ELF-1 (cell line): ENCODE data around the gene DDX54.
A peak's percentile ranks its signal among the peaks of the same experiment; 100 is the strongest.
"Not testable (repeated sequence)": the region's sequence is repeated elsewhere in the genome, so short reads cannot be mapped to it uniquely, and the experiment has no call there.

ENCODE experiments used
- DNase-seq: peaks from one replicate; pipeline ENCODE4 v3.0.0-alpha.2; 2016; ENCODE audit warnings: low read depth, low spot score

The DDX54 gene

GRCh38 chr12:113221181-113221996 lies 36.1 kb upstream of the DDX54 start, which contains the start of gene TPCN1:
Gene TPCN1 (plus strand): TSS chr12:113221464. CDS start chr12:113226853, 5,389 bp downstream.
- peak; percentile 100 for DNase-seq

DNA sequence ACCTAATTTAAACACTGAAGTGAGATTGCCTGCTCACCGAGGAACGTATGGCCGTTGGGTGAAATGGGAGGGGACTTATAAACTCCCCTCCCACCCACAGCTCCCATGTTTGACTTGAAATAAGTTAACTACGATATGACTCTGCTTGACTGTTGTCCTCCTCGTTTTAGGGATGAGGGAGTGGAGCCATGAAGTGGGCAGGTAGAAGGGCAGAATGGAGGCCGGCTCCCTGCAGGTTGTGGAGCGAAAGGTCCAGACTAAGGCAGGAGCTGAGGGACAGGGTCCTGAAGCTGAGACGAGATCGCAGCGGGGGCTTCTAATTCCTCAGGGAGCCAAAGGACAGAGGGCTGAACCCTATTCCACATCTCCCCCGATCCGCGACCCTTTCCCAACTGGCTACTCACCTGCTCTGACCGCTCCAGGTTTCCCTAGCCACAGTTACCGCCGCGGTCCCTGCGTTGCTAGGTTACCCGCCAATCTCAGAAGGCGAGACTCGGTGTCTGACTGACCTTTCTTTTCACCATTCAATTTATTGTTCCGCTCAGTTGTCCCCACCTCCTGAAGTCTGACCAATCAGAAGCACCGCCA lies 35.4 kb upstream of the DDX54 start:
- no peak for DNase-seq

DNA sequence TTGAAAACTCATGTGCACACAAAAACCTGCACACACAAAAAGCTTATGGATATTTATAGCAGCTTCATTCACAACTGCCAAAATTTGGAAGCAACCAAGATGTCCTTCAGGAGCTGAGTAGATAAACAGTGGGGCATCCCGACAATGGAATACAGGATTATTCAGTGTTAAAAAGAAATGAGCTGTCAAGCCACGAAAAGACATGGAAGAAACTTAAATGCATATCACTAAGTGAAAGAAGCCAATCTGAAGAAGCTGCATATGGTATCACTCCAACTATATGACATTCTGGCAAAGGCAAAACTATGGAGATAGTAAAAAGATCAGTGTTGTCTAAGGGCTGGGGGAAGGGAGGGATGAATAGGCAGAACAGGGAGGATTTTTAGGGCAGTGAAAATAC lies 30.7 kb upstream of the DDX54 start:
- DNase-seq = no peak

DNA sequence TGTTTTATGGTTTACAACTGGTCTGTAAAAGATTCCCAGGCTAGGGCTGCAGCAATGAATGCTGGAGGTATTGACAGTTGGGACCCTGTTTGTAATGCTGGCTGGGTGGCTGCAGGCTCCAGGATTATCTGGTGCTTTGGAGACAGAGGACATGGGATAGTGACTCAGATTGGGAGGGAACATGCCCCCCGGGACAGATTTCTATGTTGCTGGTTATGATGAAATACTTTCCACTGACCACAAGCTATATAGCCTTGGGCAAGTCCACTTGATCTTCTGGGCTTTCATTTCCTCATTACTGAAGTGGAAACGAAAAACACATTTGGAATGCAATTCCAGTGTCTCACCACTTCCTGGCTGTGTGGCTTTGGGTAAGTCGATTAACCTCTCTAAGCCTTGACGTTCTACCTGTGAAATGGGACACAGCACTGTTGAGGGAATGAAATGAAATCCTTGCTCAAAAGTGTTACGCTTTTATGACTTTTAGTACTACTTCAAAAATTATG lies 29.7 kb upstream of the DDX54 start:
- DNase-seq = peak; percentile 59

GRCh38 chr12:113211160-113211559 lies 25.9 kb upstream of the DDX54 start:
- DNase-seq = no peak

DNA sequence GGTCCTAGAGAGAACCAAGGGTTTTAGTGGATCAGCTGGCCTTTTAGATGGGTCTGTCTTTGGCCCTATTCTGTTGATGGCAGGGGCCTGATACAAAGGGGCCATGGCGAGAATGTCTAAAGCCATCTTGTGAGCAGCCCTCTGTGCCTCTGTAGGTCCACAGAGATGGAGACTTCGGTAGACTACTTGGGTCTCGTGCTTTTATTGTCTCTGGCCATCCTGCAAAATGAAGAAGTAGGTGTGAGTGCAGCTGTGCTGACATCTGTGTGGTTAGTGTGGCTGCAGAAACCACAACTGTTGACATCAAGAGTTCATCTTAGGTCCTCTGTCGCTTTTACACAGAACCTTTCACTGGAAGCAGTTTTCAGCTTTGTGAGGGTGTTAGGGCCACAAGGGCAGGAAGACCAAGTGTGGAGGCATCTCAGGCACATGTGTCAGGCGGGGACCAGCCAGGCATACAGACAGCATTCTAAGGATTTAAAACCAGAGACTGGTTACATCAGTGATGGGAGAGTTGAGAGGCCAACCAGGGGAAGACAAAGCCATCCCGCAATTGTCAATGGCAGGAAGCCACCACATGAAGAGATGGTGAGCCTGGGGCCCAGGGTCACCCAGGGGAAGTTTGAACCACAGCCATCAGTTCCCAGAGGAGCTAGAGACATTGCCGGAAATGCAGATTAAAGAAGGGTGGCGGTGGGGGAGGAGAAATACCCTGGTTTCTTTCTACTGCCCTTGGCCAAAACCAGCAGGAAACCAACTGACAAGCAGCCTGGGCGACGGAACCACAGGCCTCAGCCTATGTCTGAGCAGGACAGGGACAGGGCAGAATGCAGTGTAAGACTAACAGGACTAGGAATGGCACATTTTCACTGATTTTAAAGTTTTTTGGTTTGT lies 23.0 kb upstream of the DDX54 start:
- DNase-seq = peak; percentile 69

DNA sequence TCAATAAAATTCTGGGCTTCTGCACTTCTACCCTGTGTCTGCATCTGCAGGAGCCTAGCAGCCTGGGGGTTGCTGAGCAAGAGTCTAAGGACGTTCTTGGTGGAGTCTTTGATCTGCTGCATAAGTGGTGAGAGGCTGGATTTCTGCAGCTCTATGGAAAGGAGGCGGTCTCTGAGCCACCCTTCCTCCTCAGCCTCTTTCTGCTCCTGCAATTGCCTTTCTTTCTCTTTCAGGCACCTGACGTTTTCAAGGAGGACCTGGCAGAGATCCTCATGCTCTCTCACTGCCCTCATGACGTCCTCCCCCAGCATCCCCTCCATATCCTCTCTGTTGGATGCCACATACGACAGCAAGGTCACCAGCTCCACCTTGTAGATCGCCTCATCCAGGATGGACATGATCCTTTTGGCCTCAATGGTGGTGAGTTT lies 22.3 kb upstream of the DDX54 start:
- no peak for DNase-seq

GRCh38 chr12:113206802-113207201 lies 21.5 kb upstream of the DDX54 start:
- not testable (repeated sequence) for DNase-seq

- no peak for DNase-seq
Measured at GRCh38 chr12:113204804-113205203, 19.5 kb upstream of the DDX54 start.

DNA sequence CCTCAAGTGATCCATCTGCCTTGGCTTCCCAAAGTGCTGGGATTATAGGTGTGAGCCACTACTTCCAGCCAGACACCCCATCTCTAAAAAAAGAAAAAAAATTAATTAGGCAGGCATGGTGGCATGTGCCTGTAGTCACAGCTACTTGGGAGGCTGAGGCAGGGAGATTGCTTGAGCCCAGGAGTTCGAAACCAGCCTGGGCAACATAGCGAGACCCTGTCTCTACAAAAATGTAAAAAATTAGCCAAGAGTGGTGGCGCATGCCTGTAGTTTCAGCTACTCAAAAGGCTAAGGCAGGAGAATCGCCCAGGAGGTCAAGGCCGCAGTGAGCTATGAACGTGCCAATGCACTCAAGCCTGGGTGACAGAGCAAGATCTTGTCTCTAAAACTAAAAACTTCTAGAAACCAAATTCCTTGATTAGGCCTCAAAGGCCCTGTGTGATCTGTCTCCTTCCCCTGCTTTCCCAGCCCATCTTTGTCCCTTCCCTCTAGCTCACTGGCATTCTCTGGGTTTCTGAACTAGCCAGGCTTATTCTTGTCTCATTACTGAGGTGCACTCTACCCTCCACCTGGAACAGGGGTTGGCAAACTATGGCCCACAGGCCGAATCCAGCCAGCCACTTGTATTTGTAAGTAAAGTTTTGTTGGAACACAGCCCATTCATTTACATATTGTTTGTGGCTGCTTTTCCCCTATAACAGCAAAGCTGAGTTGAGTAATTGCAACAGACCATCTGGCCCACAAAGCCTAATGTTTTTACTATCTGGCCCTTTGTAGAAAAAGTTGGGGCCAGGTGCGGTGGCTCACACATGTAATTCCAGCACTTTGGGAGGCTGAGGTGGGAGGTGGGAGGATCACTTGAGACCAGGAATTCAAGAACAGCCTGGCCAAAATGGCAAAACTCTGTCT lies 18.8 kb upstream of the DDX54 start:
- no peak for DNase-seq

GRCh38 chr12:113202300-113203075 lies 17.2 kb upstream of the DDX54 start:
- no peak for DNase-seq

DNA sequence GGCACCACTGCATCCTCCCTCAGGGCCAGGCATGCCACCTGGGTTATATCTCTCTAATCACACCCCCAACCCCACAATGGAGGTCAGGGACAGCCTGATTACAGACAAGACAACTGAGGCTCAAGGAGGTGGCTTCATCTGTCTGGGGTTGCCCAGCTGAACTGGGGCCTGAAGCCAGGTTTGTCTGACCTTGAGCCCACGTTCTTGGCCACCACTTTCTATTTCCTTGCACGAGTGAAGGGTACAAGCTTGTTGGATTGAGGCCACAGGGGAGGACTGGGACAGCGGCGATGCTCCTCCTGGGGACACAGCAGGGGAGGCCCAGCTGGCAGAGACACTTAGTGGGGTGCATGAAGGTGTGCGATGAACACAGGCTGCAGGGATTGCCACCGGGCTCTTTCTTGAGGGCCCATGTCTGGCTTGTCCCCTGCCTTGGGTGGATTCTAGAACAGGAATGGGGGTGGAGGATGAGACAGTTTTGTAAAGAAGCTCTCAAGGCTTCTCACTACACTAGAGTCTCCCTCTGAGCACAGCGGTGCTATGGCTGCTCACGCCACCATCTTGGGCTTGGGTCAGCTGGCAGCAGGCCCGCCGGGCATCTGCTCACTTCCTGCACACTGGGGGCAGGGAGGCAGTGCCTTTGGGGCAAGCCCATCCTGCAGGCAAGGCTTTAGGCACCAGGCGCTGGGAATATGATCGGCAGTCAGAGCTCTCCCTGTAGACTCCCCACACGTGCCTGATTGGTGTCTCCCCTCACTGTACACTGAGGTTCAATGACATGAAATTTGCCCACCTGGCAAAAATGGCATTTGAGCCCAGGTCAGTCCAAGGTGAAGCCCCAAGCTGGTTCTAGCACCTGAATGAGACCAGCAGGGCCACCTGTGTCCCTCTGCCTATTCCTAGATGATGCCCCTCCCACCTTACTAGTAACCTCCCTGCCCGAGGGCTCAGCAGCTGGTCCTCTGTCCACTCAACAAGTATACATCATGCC lies 16.2 kb upstream of the DDX54 start:
- DNase-seq = no peak

DNA sequence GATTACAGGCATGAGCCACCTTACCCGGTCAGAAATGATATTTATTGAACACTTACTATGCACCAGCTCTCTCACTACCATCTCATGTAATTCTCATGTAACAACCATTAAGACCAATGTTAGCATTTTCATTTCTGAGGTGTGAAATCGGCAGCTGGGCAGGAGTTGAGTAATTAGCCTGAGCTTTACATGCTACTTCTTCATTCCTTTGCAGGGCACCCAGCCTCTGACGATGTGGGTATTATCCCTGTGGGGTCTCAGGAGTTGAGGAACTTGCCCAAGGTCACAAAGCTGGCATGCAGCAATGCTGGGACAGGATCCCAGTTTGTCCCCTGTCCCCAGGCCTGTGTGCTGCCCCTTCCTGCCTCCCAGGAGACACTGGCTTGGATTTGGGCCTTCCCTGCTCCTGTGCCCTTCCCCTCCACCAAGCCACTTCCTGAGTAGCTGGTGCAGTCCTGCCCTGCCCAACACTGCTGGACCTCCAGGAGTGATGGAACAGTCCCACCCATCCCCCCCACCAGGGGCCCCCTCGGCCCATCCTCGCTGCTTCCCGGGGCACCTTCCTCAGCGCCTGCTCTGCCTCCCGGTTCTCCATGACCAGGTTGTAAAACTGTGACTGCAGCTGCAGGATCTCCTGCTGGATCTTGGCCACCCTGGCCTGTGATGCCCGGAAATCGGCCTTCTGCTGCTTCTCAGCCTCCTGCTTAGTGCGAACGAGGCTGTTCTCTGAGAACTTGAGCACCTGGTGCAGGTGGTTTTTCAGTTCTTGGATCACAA lies 14.9 kb upstream of the DDX54 start:
- DNase-seq = no peak

DNA sequence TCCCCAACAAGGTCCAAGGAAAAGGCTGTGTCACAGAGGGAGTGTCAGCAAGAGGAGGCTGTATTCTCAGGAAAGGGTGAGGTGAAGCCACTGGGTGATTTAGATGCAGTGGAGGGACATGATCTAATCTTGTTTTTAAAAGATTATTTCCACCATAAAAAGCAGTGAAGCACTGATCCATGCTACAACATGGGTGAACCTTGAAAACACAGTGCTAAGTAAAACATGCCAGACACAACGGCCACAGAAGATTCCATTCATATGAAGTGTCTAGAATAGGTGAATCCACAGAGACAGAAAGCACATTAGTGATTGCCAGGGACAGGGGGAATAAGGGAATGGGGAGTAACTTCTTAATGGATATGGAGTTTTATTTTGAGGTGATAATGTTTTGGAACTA lies 13.0 kb upstream of the DDX54 start:
- no peak for DNase-seq

DNA sequence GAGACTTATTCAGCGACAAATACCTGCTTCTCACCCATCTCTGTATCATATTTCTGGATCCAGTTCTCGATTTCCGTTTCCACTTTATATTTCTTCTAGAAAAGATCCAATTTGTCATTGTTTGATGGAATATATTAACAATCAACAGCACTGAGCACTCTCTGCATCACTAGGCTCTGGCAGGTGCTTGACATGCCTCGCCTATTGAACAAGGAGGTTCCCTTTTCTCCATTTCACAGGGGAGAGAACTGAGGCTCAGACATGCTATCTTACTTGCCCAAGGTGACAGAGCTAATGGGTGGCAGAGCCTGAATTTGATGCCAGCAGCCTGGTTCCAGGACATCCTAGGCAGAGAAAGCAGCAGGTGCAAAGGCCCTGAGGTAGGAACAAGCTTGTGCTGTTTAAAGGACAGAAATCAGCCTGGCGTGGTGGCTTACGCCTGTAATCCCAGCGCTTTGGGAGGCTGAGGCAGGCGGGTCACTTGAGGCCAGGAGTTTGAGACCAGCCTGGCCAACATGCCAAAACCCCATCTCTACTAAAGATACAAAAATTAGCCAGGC lies 12.3 kb upstream of the DDX54 start:
- no peak for DNase-seq

- DNase-seq = peak; percentile 72
Measured at GRCh38 chr12:113196990-113197389, 11.7 kb upstream of the DDX54 start.

- no peak for DNase-seq
Measured at GRCh38 chr12:113196582-113196981, 11.3 kb upstream of the DDX54 start.

DNA sequence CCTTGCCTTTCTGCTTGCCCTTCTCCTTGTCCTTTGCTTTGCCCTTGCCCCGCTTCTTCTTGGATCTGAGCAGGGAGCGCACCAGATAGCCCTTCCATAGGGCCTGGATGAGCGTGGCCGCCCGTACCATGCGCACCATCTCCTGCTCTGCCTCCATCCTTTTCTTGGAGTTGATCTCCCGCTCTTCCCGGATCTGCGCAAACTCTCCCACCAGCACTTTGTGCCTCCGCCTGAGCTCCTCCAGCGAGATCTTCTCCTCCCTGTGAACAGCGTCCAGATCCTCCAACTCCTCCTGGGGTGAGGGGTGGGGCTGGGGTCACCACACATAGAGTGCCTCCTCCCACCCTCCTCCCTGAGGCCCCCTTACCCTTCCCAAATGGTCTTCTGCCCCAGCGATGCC lies 10.3 kb upstream of the DDX54 start:
- no peak for DNase-seq
